NT2/D1 (cell line): Measurements from ENCODE around the gene PARD6G.

ENCODE experiments used
- SUZ12 ChIP-seq: IDR thresholded peaks from 2 replicates; pipeline ENCODE4 v1.6.1; 2011; ENCODE audit not compliant: insufficient read length, insufficient read depth; ENCODE audit errors: extremely low read depth
- YY1 ChIP-seq: IDR thresholded peaks from 2 replicates; pipeline ENCODE4 v1.6.1; 2011; ENCODE audit not compliant: insufficient read length, insufficient read depth

- TF ChIP-seq SUZ12 (no peak), YY1 (no peak)
Measured at GRCh38 chr18:80258640-80259039, 11.3 kb upstream of the PARD6G start.
